Measurements from ENCODE around the gene DHX32.

GRCh38 chr10:125886914-125887512 lies 5.9 kb upstream of the DHX32 start:
- TF ChIP-seq CTCF (IDR thresholded peaks at IDR 0.05; ENCODE audit: insufficient read depth, low read depth, low read length) (no peak), EZH2 (IDR thresholded peaks at IDR 0.05; ENCODE audit: insufficient read depth, low read length) (no peak)
